ENCODE data around the gene C6orf136. TPM values are rescaled to one million over a fixed set of nuclear protein-coding genes. Genes with fewer than 3 reads are reported as not detected.
A peak's percentile ranks its signal among the peaks of the same experiment; 100 is the strongest.

The C6orf136 gene
- total RNA-seq, 1 donor from 2014 or later: 21.6 TPM

DNA sequence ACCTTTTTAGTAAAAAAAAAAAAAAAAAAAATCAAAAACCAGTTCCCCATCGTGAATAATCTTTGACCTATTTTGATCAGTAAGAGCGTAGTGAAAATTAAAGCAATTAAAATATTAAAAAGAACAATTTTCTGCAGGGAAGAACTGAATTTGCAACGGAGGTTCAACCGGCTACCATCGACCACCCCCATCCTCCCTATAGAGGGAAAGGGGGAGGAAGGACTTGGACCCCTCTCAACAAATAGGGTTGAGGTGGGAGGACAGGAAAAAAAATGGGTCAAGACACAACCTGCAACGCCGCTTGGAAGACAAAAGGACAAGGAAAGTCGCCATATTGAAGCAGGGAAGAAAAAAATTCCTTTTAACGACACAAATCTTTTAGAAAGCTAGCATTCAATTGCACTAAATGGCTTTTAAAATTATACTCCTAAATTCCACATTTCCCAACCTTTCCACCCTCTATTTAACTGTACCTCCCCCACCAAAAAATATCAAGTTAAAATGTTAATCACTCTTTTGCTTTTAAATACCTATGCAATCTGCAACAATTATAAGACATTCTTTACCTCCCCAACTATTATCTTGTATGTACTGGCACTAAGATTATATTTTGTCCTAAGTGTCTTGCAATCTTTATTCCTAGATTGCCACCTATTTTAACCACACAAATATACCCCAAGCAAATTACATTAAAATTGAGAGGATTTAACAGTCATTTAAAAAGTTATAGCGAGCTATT is 31.5 kb upstream of the C6orf136 start:
- intact Hi-C loops (cut with micrococcal nuclease): loop anchor here (5.0 kb wide), 5 partner anchors 127 to 1562 kb away; partner anchors contain the start of genes AGPAT1, FLOT1, HLA-B and IER3
- POLR2A ChIA-PET: interaction anchor here (0.6 to 4.8 kb wide), 70 partner anchors 7 to 1087 kb away, joined by 3 to 75 read pairs (median 6); partner anchors contain the start of genes ABCF1, ATAT1, C6orf136 and DHX16
- no peaks in the 10 kb centered on the region for H3K27me3 Mint-ChIP-seq
- peaks cover 50% of the 10 kb centered on the region for H3K4me1 Mint-ChIP-seq
- TF ChIP-seq, protein P1, sequence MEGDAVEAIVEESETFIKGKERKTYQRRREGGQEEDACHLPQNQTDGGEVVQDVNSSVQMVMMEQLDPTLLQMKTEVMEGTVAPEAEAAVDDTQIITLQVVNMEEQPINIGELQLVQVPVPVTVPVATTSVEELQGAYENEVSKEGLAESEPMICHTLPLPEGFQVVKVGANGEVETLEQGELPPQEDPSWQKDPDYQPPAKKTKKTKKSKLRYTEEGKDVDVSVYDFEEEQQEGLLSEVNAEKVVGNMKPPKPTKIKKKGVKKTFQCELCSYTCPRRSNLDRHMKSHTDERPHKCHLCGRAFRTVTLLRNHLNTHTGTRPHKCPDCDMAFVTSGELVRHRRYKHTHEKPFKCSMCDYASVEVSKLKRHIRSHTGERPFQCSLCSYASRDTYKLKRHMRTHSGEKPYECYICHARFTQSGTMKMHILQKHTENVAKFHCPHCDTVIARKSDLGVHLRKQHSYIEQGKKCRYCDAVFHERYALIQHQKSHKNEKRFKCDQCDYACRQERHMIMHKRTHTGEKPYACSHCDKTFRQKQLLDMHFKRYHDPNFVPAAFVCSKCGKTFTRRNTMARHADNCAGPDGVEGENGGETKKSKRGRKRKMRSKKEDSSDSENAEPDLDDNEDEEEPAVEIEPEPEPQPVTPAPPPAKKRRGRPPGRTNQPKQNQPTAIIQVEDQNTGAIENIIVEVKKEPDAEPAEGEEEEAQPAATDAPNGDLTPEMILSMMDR (IDR thresholded peaks at IDR 0.05): no peak
- no peaks in the 10 kb centered on the region for H3K9me3 Mint-ChIP-seq
- H3K36me3 Mint-ChIP-seq (ENCODE audit: low read depth): peaks cover 67% of the 10 kb centered on the region
- H3K27ac Mint-ChIP-seq: peak overlapping the region; percentile 99
- peak overlapping the region; percentile 99 for H3K4me3 Mint-ChIP-seq
- ATAC-seq (ENCODE audit: low read depth) (no peak), DNase-seq (peak; percentile 29)
- CTCF ChIA-PET: interaction anchor here (0.7 to 4.6 kb wide), 10 partner anchors 9 to 777 kb away, joined by 3 to 21 read pairs (median 5); partner anchors contain the start of gene MDC1

- TF ChIP-seq, protein P1 (IDR thresholded peaks at IDR 0.05): no peak
- ATAC-seq (ENCODE audit: low read depth) (no peak), DNase-seq (peak; percentile 26)
- Mint-ChIP-seq H3K9me3 (no peaks in the 10 kb centered on the region), H3K27me3 (no peaks in the 10 kb centered on the region), H3K36me3 (ENCODE audit: low read depth) (peaks cover 71% of the 10 kb centered on the region), H3K4me1 (peaks cover 44% of the 10 kb centered on the region), H3K27ac (peak overlapping the region; percentile 99), H3K4me3 (peak overlapping the region; percentile 99)
- ChIA-PET CTCF (interaction anchor here (1.0 to 4.6 kb wide), 4 partner anchors 19 to 134 kb away, joined by 3 to 21 read pairs (median 4); partner anchors contain the start of gene MDC1), POLR2A (interaction anchor here (0.6 to 4.8 kb wide), 28 partner anchors 10 to 931 kb away, joined by 3 to 75 read pairs (median 7); partner anchors contain the start of genes ABCF1, ATAT1, C6orf136 and DHX16)
- intact Hi-C loops (cut with micrococcal nuclease): loop anchor here (2.0 to 5.0 kb wide), 7 partner anchors 57 to 1561 kb away; partner anchors contain the start of genes AGPAT1, DHX16, FLOT1 and HLA-B
Observed at GRCh38 chr6:30615958-30616810, 30.7 kb upstream of the C6orf136 start.

DNA sequence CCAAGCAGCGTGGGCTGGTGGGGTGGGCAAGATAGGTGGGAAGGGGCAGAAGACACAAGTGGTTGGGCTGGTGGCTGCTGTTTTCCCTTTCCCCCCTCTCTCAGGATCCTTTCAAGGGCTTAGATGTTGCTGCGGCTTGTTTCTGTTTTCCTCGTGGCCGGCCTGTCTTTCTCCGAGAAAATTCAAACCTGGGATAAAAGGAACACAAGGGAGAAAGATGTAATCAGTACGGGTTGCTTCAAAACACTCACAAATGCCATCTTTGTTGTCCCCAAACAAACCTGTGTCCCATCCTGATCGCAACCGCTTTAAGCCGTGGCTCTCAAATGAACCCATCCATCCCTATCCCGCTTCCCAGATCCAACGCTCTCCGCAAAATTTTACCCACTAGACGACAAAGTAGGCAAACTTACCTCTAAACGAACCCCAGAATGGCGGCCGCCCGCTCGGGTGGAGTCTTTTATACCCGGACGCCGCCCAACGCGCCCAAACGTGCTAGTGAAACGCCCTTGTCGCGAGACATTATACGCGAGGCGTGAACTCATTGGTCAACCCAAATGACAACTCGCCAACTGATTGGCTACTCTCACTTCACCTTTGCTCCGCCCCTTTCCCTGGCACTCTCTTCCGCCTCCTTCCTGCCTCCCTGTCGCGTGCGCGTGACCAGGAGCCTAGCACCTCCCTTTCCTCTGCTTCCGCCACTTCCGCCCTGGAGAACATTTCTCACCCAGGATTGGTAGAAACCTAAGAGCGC is 29.9 kb upstream of the C6orf136 start, which contains the start of gene PPP1R10:
Gene PPP1R10, minus strand, starts transcription at position 433 of the 754 bp plus-strand sequence. CDS start 7,299 bp downstream, outside the sequence.
- Mint-ChIP-seq H3K27me3 (no peaks in the 10 kb centered on the region), H3K36me3 (ENCODE audit: low read depth) (peaks cover 72% of the 10 kb centered on the region), H3K4me1 (peaks cover 35% of the 10 kb centered on the region), H3K4me3 (peak within 1 kb of the TSS; percentile 99), H3K9me3 (no peaks in the 10 kb centered on the region), H3K27ac (peak within 1 kb of the TSS; percentile 99)
- CTCF ChIA-PET: interaction anchor here (1.7 to 2.0 kb wide), 2 partner anchors 105 to 114 kb away, joined by 11 to 14 read pairs; no protein-coding TSS in a partner anchor
- intact Hi-C loops (cut with micrococcal nuclease): loop anchor here (1.0 to 5.0 kb wide), 14 partner anchors 9 to 1560 kb away; partner anchors contain the start of genes ABCF1, AGPAT1, ATAT1 and C6orf136
- ATAC-seq (ENCODE audit: low read depth): peak; percentile 77
- TF ChIP-seq, protein P1 (IDR thresholded peaks at IDR 0.05): no peak
- DNase-seq: peak; percentile 86
- POLR2A ChIA-PET: interaction anchor here (0.6 to 2.8 kb wide), 44 partner anchors 9 to 1581 kb away, joined by 3 to 31 read pairs (median 4); partner anchors contain the start of genes ABCF1, ATAT1, C6orf136 and DDX39B

- ATAC-seq (ENCODE audit: low read depth) (peak; percentile 76), DNase-seq (peak; percentile 84)
- intact Hi-C loops (cut with micrococcal nuclease): loop anchor here (1.0 to 5.0 kb wide), 14 partner anchors 9 to 1560 kb away; partner anchors contain the start of genes ABCF1, AGPAT1, ATAT1 and C6orf136
- no peaks in the 10 kb centered on the region for H3K9me3 Mint-ChIP-seq
- peaks cover 71% of the 10 kb centered on the region for H3K36me3 Mint-ChIP-seq (ENCODE audit: low read depth)
- peaks cover 30% of the 10 kb centered on the region for H3K4me1 Mint-ChIP-seq
- H3K4me3 Mint-ChIP-seq: peak within 1 kb of the TSS; percentile 99
- POLR2A ChIA-PET: interaction anchor here (0.6 to 2.8 kb wide), 48 partner anchors 9 to 1580 kb away, joined by 3 to 31 read pairs (median 4); partner anchors contain the start of genes ABCF1, ATAT1, C6orf136 and DDX39B
- no peaks in the 10 kb centered on the region for H3K27me3 Mint-ChIP-seq
- CTCF ChIA-PET: interaction anchor here (0.7 to 2.0 kb wide), 4 partner anchors 20 to 113 kb away, joined by 3 to 14 read pairs (median 9); no protein-coding TSS in a partner anchor
- H3K27ac Mint-ChIP-seq: peak within 1 kb of the TSS; percentile 99
- TF ChIP-seq, protein P1 (IDR thresholded peaks at IDR 0.05): no peak
Observed at GRCh38 chr6:30617565-30618269, 29.2 kb upstream of the C6orf136 start, which contains the start of gene MRPS18B. Gene MRPS18B (plus strand): TSS chr6:30617840. CDS start chr6:30617866, 26 bp downstream.
